ENCODE measurements around the gene GAB3.
"Not testable (repeated sequence)": the region's sequence is repeated elsewhere in the genome, so short reads cannot be mapped to it uniquely, and the experiment has no call there.

Gene GAB3

GRCh38 chrX:154720067-154720466, 30.8 kb downstream of the GAB3 start:
- no peak for DNase-seq (ENCODE audit: low read depth in 2 of 2)

- DNase-seq (ENCODE audit: low read depth in 2 of 2) = no peak
Measured at GRCh38 chrX:154719132-154719675, 31.7 kb downstream of the GAB3 start.

- no peak for DNase-seq (ENCODE audit: low read depth in 2 of 2)
Measured at GRCh38 chrX:154718616-154719015, 32.3 kb downstream of the GAB3 start.

- DNase-seq (ENCODE audit: low read depth in 2 of 2) = no peak
Measured at GRCh38 chrX:154717824-154718223, 33.1 kb downstream of the GAB3 start.

- no peak for DNase-seq (ENCODE audit: low read depth in 2 of 2)
Measured at GRCh38 chrX:154715825-154716224, 35.1 kb downstream of the GAB3 start.

- no peak for DNase-seq (ENCODE audit: low read depth in 2 of 2)
Measured at GRCh38 chrX:154714925-154715324, 36.0 kb downstream of the GAB3 start.

GRCh38 chrX:154712781-154713740, 37.8 kb downstream of the GAB3 start:
- DNase-seq (ENCODE audit: low read depth in 2 of 2) = no peak

- DNase-seq (ENCODE audit: low read depth in 2 of 2) = no peak
Measured at GRCh38 chrX:154711264-154711663, 39.6 kb downstream of the GAB3 start.

GRCh38 chrX:154710309-154710708, 40.6 kb downstream of the GAB3 start:
- DNase-seq (ENCODE audit: low read depth in 2 of 2) = no peak

GRCh38 chrX:154698630-154699248, 52.1 kb downstream of the GAB3 start:
- DNase-seq (ENCODE audit: low read depth in 2 of 2) = no peak

- DNase-seq (ENCODE audit: low read depth in 2 of 2) = no peak
Measured at GRCh38 chrX:154696676-154697045, 54.2 kb downstream of the GAB3 start.

GRCh38 chrX:154695911-154696675, 54.8 kb downstream of the GAB3 start:
- DNase-seq (ENCODE audit: low read depth in 2 of 2) = no peak

GRCh38 chrX:154693394-154693793, 57.5 kb downstream of the GAB3 start:
- DNase-seq (ENCODE audit: low read depth in 2 of 2) = no peak

- not testable (repeated sequence) for DNase-seq (ENCODE audit: low read depth in 2 of 2)
Measured at GRCh38 chrX:154690438-154690837, 60.4 kb downstream of the GAB3 start.

GRCh38 chrX:154672084-154672483, 78.8 kb downstream of the GAB3 start:
- not testable (repeated sequence) for DNase-seq (ENCODE audit: low read depth in 2 of 2)

- not testable (repeated sequence) for DNase-seq (ENCODE audit: low read depth in 2 of 2)
Measured at GRCh38 chrX:154670848-154671247, 80.0 kb downstream of the GAB3 start.

- no peak for DNase-seq (ENCODE audit: low read depth in 2 of 2)
Measured at GRCh38 chrX:154661899-154662298, 89.0 kb downstream of the GAB3 start.

- no peak for DNase-seq (ENCODE audit: low read depth in 2 of 2)
Measured at GRCh38 chrX:154661170-154661569, 89.7 kb downstream of the GAB3 start.

GRCh38 chrX:154660541-154660940, 90.3 kb downstream of the GAB3 start:
- DNase-seq (ENCODE audit: low read depth in 2 of 2) = no peak

GRCh38 chrX:154658957-154659356, 91.9 kb downstream of the GAB3 start:
- DNase-seq (ENCODE audit: low read depth in 2 of 2) = no peak

- no peak for DNase-seq (ENCODE audit: low read depth in 2 of 2)
Measured at GRCh38 chrX:154658187-154658586, 92.7 kb downstream of the GAB3 start.

- DNase-seq (ENCODE audit: low read depth in 2 of 2) = no peak
Measured at GRCh38 chrX:154657226-154657805, 93.6 kb downstream of the GAB3 start.

Data from stimulated activated CD8-positive, alpha-beta memory T cell treated with anti-CD3 and anti-CD28 coated beads, Interleukin-15, amount 100 ng/mL, for 48 hours (primary cell).